HUES48 (cell line): ENCODE data around the gene COMP.

Experiments used
- H3K27ac ChIP-seq: one replicate; pipeline ENCODE4 v1.7.0; 2013; ENCODE audit warnings: low read depth, low read length, inconsistent platforms
- H3K27me3 ChIP-seq: 2 replicates; pipeline ENCODE4 v1.6.1; 2013; ENCODE audit warnings: mild to moderate bottlenecking, low read length; ENCODE audit not compliant: control insufficient read depth, insufficient read depth
- H3K36me3 ChIP-seq: 2 replicates; pipeline ENCODE4 v1.6.1; 2013; ENCODE audit warnings: low read length; ENCODE audit not compliant: control insufficient read depth, insufficient read depth
- H3K4me1 ChIP-seq: 2 replicates; pipeline ENCODE4 v1.6.1; 2013; ENCODE audit warnings: mild to moderate bottlenecking, low read length; ENCODE audit not compliant: control insufficient read depth, insufficient read depth
- H3K4me3 ChIP-seq: 2 replicates; pipeline ENCODE4 v1.5.1; 2013; ENCODE audit warnings: mild to moderate bottlenecking, low read depth, low read length
- H3K9ac ChIP-seq: 2 replicates; pipeline ENCODE4 v1.6.1; 2013; ENCODE audit warnings: mild to moderate bottlenecking, low read depth, low read length, moderate library complexity
- H3K9me3 ChIP-seq: 2 replicates; pipeline ENCODE4 v1.6.1; 2013; ENCODE audit warnings: low read length; ENCODE audit not compliant: control insufficient read depth, insufficient read depth

COMP gene

DNA sequence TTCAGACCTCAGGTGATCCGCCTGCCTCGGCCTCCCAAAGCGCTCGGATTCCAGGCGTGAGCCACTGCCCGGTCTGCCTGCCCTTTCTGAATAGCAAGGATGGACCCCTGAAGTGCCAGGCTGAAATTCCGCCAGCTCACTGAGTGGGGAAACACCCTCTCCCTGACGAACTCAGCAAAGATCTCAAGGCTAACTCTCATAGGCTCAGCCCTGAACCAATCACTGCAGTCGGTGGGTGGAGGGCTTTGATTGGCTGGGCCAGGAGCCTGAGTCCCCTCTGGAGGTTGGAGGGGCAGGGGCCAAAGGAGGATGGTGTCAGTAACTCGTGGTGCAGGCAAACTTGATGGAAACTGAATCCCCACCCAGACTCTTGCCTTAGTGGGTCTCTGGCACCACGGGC lies 11.2 kb upstream of the COMP start:
- Histone ChIP-seq H3K9ac (no peak overlapping the region), H3K9me3 (no peaks in the 10 kb centered on the region), H3K4me3 (no peak overlapping the region), H3K27me3 (peaks cover 40% of the 10 kb centered on the region), H3K4me1 (no peaks in the 10 kb centered on the region), H3K27ac (no peak overlapping the region), H3K36me3 (no peaks in the 10 kb centered on the region)

GRCh38 chr19:18800636-18801035 lies 9.5 kb upstream of the COMP start:
- no peak overlapping the region for H3K27ac ChIP-seq
- H3K9me3 ChIP-seq: no peaks in the 10 kb centered on the region
- no peak overlapping the region for H3K4me3 ChIP-seq
- no peak overlapping the region for H3K9ac ChIP-seq
- peaks cover 54% of the 10 kb centered on the region for H3K27me3 ChIP-seq
- no peaks in the 10 kb centered on the region for H3K4me1 ChIP-seq
- H3K36me3 ChIP-seq: no peaks in the 10 kb centered on the region

GRCh38 chr19:18800079-18800478 lies 9.0 kb upstream of the COMP start:
- Histone ChIP-seq H3K27me3 (peaks cover 60% of the 10 kb centered on the region), H3K27ac (no peak overlapping the region), H3K4me1 (no peaks in the 10 kb centered on the region), H3K9ac (no peak overlapping the region), H3K4me3 (no peak overlapping the region), H3K36me3 (no peaks in the 10 kb centered on the region), H3K9me3 (no peaks in the 10 kb centered on the region)

DNA sequence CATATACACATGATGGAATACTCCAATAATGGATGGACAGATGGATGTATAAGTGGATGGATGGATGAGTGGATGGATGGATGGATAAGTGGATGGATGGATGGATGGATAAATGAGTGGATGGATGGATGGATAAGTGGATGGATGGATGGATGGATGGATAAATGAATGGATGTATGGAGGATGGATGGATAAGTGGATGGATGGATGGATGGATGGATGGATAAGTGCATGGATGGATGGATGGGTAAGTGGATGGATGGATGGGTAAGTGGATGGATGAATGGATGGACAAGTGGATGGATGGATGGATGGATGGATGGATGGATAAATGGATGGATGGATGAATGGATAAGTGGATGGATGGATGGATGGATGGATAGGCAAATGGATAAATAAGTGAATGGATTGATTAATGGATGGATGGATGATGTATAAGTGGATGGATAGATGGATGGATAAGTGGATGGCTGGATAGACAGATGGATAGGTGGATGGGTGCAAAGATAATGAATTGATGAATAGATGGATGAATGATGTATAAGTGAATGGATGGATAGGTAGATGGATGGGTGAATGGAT lies 8.4 kb upstream of the COMP start:
- H3K9me3 ChIP-seq: no peaks in the 10 kb centered on the region
- H3K27me3 ChIP-seq: peaks cover 66% of the 10 kb centered on the region
- H3K36me3 ChIP-seq: no peaks in the 10 kb centered on the region
- H3K4me3 ChIP-seq: no peak overlapping the region
- H3K27ac ChIP-seq: no peak overlapping the region
- no peak overlapping the region for H3K9ac ChIP-seq
- H3K4me1 ChIP-seq: no peaks in the 10 kb centered on the region

GRCh38 chr19:18798384-18799352 lies 7.6 kb upstream of the COMP start:
- Histone ChIP-seq H3K27ac (no peak overlapping the region), H3K27me3 (peaks cover 72% of the 10 kb centered on the region), H3K4me3 (no peak overlapping the region), H3K9me3 (no peaks in the 10 kb centered on the region), H3K4me1 (no peaks in the 10 kb centered on the region), H3K36me3 (no peaks in the 10 kb centered on the region), H3K9ac (no peak overlapping the region)

GRCh38 chr19:18796239-18796638 lies 5.1 kb upstream of the COMP start:
- H3K9me3 ChIP-seq: no peaks in the 10 kb centered on the region
- no peak overlapping the region for H3K4me3 ChIP-seq
- H3K36me3 ChIP-seq: no peaks in the 10 kb centered on the region
- H3K9ac ChIP-seq: no peak overlapping the region
- peaks cover 95% of the 10 kb centered on the region for H3K27me3 ChIP-seq
- no peaks in the 10 kb centered on the region for H3K4me1 ChIP-seq
- no peak overlapping the region for H3K27ac ChIP-seq

DNA sequence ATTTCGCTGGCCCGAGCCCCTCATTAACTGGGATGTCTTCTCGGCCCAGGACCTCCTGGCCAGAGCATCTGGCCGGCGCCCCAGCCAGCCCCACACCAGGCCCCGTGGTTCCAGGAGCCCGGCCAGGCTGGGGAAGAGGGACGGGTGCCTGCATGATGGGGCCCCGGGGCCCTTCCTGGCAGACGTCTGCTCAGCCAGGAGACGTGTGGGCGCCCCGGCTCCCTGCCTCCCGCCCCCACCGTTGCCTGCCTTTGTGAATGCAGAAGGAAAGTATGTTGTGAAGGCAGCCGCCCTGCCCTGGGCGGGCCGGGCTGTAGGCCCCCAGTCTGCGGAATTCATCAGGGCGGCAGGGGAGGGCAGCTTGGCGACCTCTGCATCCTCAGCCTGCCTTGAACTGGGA lies 4.4 kb upstream of the COMP start:
- Histone ChIP-seq H3K36me3 (no peaks in the 10 kb centered on the region), H3K4me1 (no peaks in the 10 kb centered on the region), H3K9me3 (no peaks in the 10 kb centered on the region), H3K9ac (no peak overlapping the region), H3K27me3 (peaks cover 95% of the 10 kb centered on the region), H3K27ac (no peak overlapping the region), H3K4me3 (no peak overlapping the region)

GRCh38 chr19:18794692-18795091 lies 3.6 kb upstream of the COMP start:
- no peak overlapping the region for H3K4me3 ChIP-seq
- no peaks in the 10 kb centered on the region for H3K36me3 ChIP-seq
- H3K9me3 ChIP-seq: no peaks in the 10 kb centered on the region
- H3K9ac ChIP-seq: no peak overlapping the region
- peaks cover 95% of the 10 kb centered on the region for H3K27me3 ChIP-seq
- no peak overlapping the region for H3K27ac ChIP-seq
- H3K4me1 ChIP-seq: no peaks in the 10 kb centered on the region

GRCh38 chr19:18794029-18794313 lies 2.9 kb upstream of the COMP start:
- no peak overlapping the region for H3K27ac ChIP-seq
- no peak overlapping the region for H3K4me3 ChIP-seq
- H3K9ac ChIP-seq: no peak overlapping the region
- H3K9me3 ChIP-seq: no peaks in the 10 kb centered on the region
- peaks cover 96% of the 10 kb centered on the region for H3K27me3 ChIP-seq
- H3K36me3 ChIP-seq: no peaks in the 10 kb centered on the region
- no peaks in the 10 kb centered on the region for H3K4me1 ChIP-seq

- Histone ChIP-seq H3K9me3 (no peaks in the 10 kb centered on the region), H3K9ac (no peak overlapping the region), H3K27ac (no peak overlapping the region), H3K4me1 (no peaks in the 10 kb centered on the region), H3K36me3 (no peaks in the 10 kb centered on the region), H3K27me3 (peaks cover 96% of the 10 kb centered on the region), H3K4me3 (no peak overlapping the region)
Measured at GRCh38 chr19:18793144-18794028, 2.3 kb upstream of the COMP start.

GRCh38 chr19:18792661-18793060 lies 1.6 kb upstream of the COMP start:
- H3K4me1 ChIP-seq: no peaks in the 10 kb centered on the region

More at GRCh38 chr19:18792661-18793060, 1.6 kb upstream of the COMP start:
- no peaks in the 10 kb centered on the region for H3K36me3 ChIP-seq
- no peak overlapping the region for H3K9ac ChIP-seq
- H3K4me3 ChIP-seq: no peak overlapping the region
- H3K9me3 ChIP-seq: no peaks in the 10 kb centered on the region
- peaks cover 96% of the 10 kb centered on the region for H3K27me3 ChIP-seq
- H3K27ac ChIP-seq: no peak overlapping the region
